Mesendoderm (in vitro differentiated cells): ENCODE results near the gene LARP4.
A peak's percentile ranks its signal among the peaks of the same experiment; 100 is the strongest.

Source experiments
- DNase-seq: peaks from one replicate; pipeline ENCODE4 v3.0.0; 2013
- H2AK5ac ChIP-seq: 2 replicates; pipeline ENCODE4 v1.6.1; 2013; ENCODE audit warnings: low read length, inconsistent platforms
- H2BK120ac ChIP-seq: 2 replicates; pipeline ENCODE4 v1.6.1; 2013; ENCODE audit warnings: low read depth, mild to moderate bottlenecking, low read length, moderate library complexity, mixed read lengths
- H2BK15ac ChIP-seq: replicated peaks from 2 replicates; pipeline ENCODE4 v1.6.1; 2013; ENCODE audit warnings: low read depth, mild to moderate bottlenecking, moderate library complexity
- H2BK5ac ChIP-seq: 2 replicates; pipeline ENCODE4 v1.6.1; 2013; ENCODE audit warnings: low read length, inconsistent platforms
- H3K18ac ChIP-seq: 2 replicates; pipeline ENCODE4 v1.6.1; 2013; ENCODE audit warnings: mild to moderate bottlenecking, low read length, mixed read lengths
- H3K23ac ChIP-seq: one replicate; pipeline ENCODE4 v1.6.1; 2013; ENCODE audit warnings: low read length
- H3K27ac ChIP-seq: 2 replicates; pipeline ENCODE4 v1.5.1; 2013; ENCODE audit warnings: low read depth, mild to moderate bottlenecking, inconsistent platforms, low read length, moderate library complexity
- H3K27me3 ChIP-seq: 2 replicates; pipeline ENCODE4 v1.6.1; 2013; ENCODE audit warnings: low read length, control low read depth, mild to moderate bottlenecking, inconsistent platforms; ENCODE audit not compliant: insufficient read depth, poor library complexity
- H3K36me3 ChIP-seq: 2 replicates; pipeline ENCODE4 v1.6.1; 2013; ENCODE audit warnings: low read length, inconsistent platforms; ENCODE audit not compliant: control insufficient read depth, insufficient read depth
- H3K4ac ChIP-seq: one replicate; pipeline ENCODE4 v1.6.1; 2013; ENCODE audit warnings: low read depth, mild to moderate bottlenecking, low read length, moderate library complexity
- H3K4me1 ChIP-seq: 2 replicates; pipeline ENCODE4 v1.6.1; 2013; ENCODE audit warnings: low read depth, low read length, inconsistent platforms; ENCODE audit not compliant: control insufficient read depth
- H3K4me2 ChIP-seq: 2 replicates; pipeline ENCODE4 v1.6.1; 2013; ENCODE audit warnings: low read length
- H3K4me3 ChIP-seq: 2 replicates; pipeline ENCODE4 v1.5.1; 2013; ENCODE audit warnings: mild to moderate bottlenecking, low read length
- H3K56ac ChIP-seq: one replicate; pipeline ENCODE4 v1.6.1; 2013; ENCODE audit warnings: low read length
- H3K79me1 ChIP-seq: 2 replicates; pipeline ENCODE4 v1.6.1; 2013; ENCODE audit warnings: low read length, inconsistent platforms
- H3K79me2 ChIP-seq: 2 replicates; pipeline ENCODE4 v1.6.1; 2013; ENCODE audit warnings: mild to moderate bottlenecking, low read length; ENCODE audit not compliant: control insufficient read depth, insufficient read depth
- H3K9ac ChIP-seq: 2 replicates; pipeline ENCODE4 v1.6.1; 2013; ENCODE audit warnings: low read length, inconsistent platforms
- H4K5ac ChIP-seq: one replicate; pipeline ENCODE4 v1.6.1; 2013; ENCODE audit warnings: low read length
- H4K8ac ChIP-seq: one replicate; pipeline ENCODE4 v1.6.1; 2013; ENCODE audit warnings: low read depth, mild to moderate bottlenecking, control low read depth, low read length, moderate library complexity
- WGBS: extraction: QIAGEN DNeasy Blood & Tissue Kit; methylation state at CpG from one replicate; pipeline ENCODE4 v1.1.7; 2013; ENCODE audit warnings: low lambda C conversion rate, missing lambda C conversion rate; ENCODE audit not compliant: insufficient coverage; ENCODE audit errors: extremely low coverage; 5-methylcytosine and 5-hydroxymethylcytosine counted together

Gene LARP4

GRCh38 chr12:50397117-50397650, 3.5 kb upstream of the LARP4 start:
- H4K5ac ChIP-seq: no peak overlapping the region
- H2AK5ac ChIP-seq: no peak overlapping the region
- H3K18ac ChIP-seq: no peak overlapping the region
- no peaks in the 10 kb centered on the region for H3K36me3 ChIP-seq
- no peaks in the 10 kb centered on the region for H3K27me3 ChIP-seq
- H3K4me1 ChIP-seq: no peaks in the 10 kb centered on the region
- H2BK15ac ChIP-seq: no peak overlapping the region
- no peaks in the 10 kb centered on the region for H3K79me1 ChIP-seq
- H3K79me2 ChIP-seq: peaks cover 12% of the 10 kb centered on the region
- no peak overlapping the region for H3K4ac ChIP-seq
- no peak overlapping the region for H2BK120ac ChIP-seq
- H3K4me3 ChIP-seq: no peak overlapping the region
- no peak overlapping the region for H4K8ac ChIP-seq
- WGBS: no CpG with 5 or more reads among the region's 3 CpGs
- no peak overlapping the region for H3K9ac ChIP-seq
- no peak overlapping the region for H3K27ac ChIP-seq
- no peak overlapping the region for H3K23ac ChIP-seq
- no peak overlapping the region for H3K4me2 ChIP-seq
- no peak overlapping the region for H2BK5ac ChIP-seq
- no peak overlapping the region for H3K56ac ChIP-seq
- DNase-seq: no peak

DNA sequence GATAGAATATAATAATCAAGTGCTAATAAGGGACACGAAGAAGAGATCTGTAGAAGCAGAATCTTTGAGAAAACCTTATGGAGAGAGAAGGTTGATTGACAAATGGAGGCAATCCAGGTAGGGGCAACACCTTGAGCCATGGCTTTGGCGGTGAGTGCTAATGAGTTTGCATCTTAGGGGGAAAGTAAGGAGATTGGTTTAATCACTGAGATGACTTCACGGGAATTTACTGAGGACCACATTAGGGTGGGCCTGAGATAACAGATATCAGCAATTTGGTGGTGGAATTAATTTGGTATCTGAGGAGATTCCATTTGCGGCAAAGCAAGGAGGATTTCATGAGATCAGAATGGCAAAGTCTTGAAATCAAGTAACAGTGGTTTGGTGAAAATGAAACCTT, 1.8 kb upstream of the LARP4 start:
- H3K18ac ChIP-seq: no peak overlapping the region
- no peak overlapping the region for H2AK5ac ChIP-seq
- H3K36me3 ChIP-seq: no peaks in the 10 kb centered on the region
- H3K79me1 ChIP-seq: no peaks in the 10 kb centered on the region
- no peaks in the 10 kb centered on the region for H3K27me3 ChIP-seq
- no peak overlapping the region for H3K4me3 ChIP-seq
- no peak overlapping the region for H3K4me2 ChIP-seq
- no peak overlapping the region for H4K5ac ChIP-seq
- no CpG with 5 or more reads among the region's 4 CpGs for WGBS
- no peak overlapping the region for H2BK120ac ChIP-seq
- no peaks in the 10 kb centered on the region for H3K4me1 ChIP-seq
- H4K8ac ChIP-seq: no peak overlapping the region
- no peak overlapping the region for H3K23ac ChIP-seq
- peaks cover 26% of the 10 kb centered on the region for H3K79me2 ChIP-seq
- no peak overlapping the region for H2BK5ac ChIP-seq
- peak; percentile 84 for DNase-seq
- H3K4ac ChIP-seq: no peak overlapping the region
- no peak overlapping the region for H3K56ac ChIP-seq
- no peak overlapping the region for H3K9ac ChIP-seq
- no peak overlapping the region for H2BK15ac ChIP-seq
- H3K27ac ChIP-seq: no peak overlapping the region

GRCh38 chr12:50400104-50400637, 514 bp upstream of the LARP4 start:
- H4K5ac ChIP-seq: no peak overlapping the region
- no peak overlapping the region for H3K4ac ChIP-seq
- peak overlapping the region; percentile 58 for H3K4me3 ChIP-seq
- H3K36me3 ChIP-seq: no peaks in the 10 kb centered on the region
- H3K27ac ChIP-seq: peak overlapping the region; percentile 81
- H3K79me1 ChIP-seq: no peaks in the 10 kb centered on the region
- no peak for DNase-seq
- no peak overlapping the region for H2BK120ac ChIP-seq
- no peak overlapping the region for H2AK5ac ChIP-seq
- H4K8ac ChIP-seq: no peak overlapping the region
- peak overlapping the region; percentile 77 for H3K9ac ChIP-seq
- H3K4me2 ChIP-seq: peak overlapping the region; percentile 96
- peaks cover 38% of the 10 kb centered on the region for H3K79me2 ChIP-seq
- 96% methylated on average over 3 of the region's 8 CpGs for WGBS
- H3K27me3 ChIP-seq: no peaks in the 10 kb centered on the region
- H3K23ac ChIP-seq: no peak overlapping the region
- no peak overlapping the region for H2BK5ac ChIP-seq
- H3K56ac ChIP-seq: peak overlapping the region; percentile 87
- H2BK15ac ChIP-seq: no peak overlapping the region
- no peaks in the 10 kb centered on the region for H3K4me1 ChIP-seq
- H3K18ac ChIP-seq: no peak overlapping the region

- WGBS: no CpG with 5 or more reads among the region's 16 CpGs
- H2AK5ac ChIP-seq: no peak overlapping the region
- no peak overlapping the region for H4K5ac ChIP-seq
- H3K4me3 ChIP-seq: peak overlapping the region; percentile 99
- H4K8ac ChIP-seq: peak overlapping the region; percentile 79
- H2BK5ac ChIP-seq: no peak overlapping the region
- H2BK15ac ChIP-seq: no peak overlapping the region
- peak; percentile 49 for DNase-seq
- no peak overlapping the region for H3K18ac ChIP-seq
- H3K4me1 ChIP-seq: no peaks in the 10 kb centered on the region
- no peaks in the 10 kb centered on the region for H3K36me3 ChIP-seq
- H3K4ac ChIP-seq: peak overlapping the region; percentile 57
- H3K27me3 ChIP-seq: no peaks in the 10 kb centered on the region
- H3K4me2 ChIP-seq: peak overlapping the region; percentile 64
- no peak overlapping the region for H2BK120ac ChIP-seq
- peak overlapping the region; percentile 100 for H3K56ac ChIP-seq
- peak overlapping the region; percentile 99 for H3K9ac ChIP-seq
- no peak overlapping the region for H3K23ac ChIP-seq
- peak overlapping the region; percentile 90 for H3K27ac ChIP-seq
- peaks cover 50% of the 10 kb centered on the region for H3K79me2 ChIP-seq
- no peaks in the 10 kb centered on the region for H3K79me1 ChIP-seq
These were observed 906 bp downstream of the LARP4 start for GRCh38 chr12:50401500-50402081.

- Histone ChIP-seq H4K8ac (no peak overlapping the region), H3K36me3 (no peaks in the 10 kb centered on the region), H3K27me3 (no peaks in the 10 kb centered on the region), H3K27ac (no peak overlapping the region), H3K79me2 (peaks cover 56% of the 10 kb centered on the region), H3K79me1 (no peaks in the 10 kb centered on the region), H2BK5ac (no peak overlapping the region), H3K4me1 (no peaks in the 10 kb centered on the region), H3K56ac (peak overlapping the region; percentile 69), H3K9ac (peak overlapping the region; percentile 65), H3K4ac (no peak overlapping the region), H3K4me3 (no peak overlapping the region), H2BK15ac (no peak overlapping the region), H2BK120ac (no peak overlapping the region), H3K18ac (no peak overlapping the region), H4K5ac (no peak overlapping the region), H2AK5ac (no peak overlapping the region), H3K23ac (no peak overlapping the region), H3K4me2 (peak overlapping the region; percentile 86)
- whole genome bisulfite sequencing: no CpG with 5 or more reads among the region's 7 CpGs
- peak; percentile 47 for DNase-seq
These were observed 1.7 kb downstream of the LARP4 start for GRCh38 chr12:50402264-50403000.
